Neural cell (in vitro differentiated cells): Measurements from ENCODE around the gene PTPRQ. TPM values are rescaled to one million over a fixed set of nuclear protein-coding genes. Genes with fewer than 3 reads are reported as not detected.
A peak's percentile ranks its signal among the peaks of the same experiment; 100 is the strongest.

ENCODE experiments used
- H2AFZ ChIP-seq: fragments of 200-600, 300-800 bp; sonication (generic), shearing (Covaris generic); 2 replicates; pipeline ENCODE4 v1.6.0; 2014; ENCODE audit warnings: low read depth, mild to moderate bottlenecking, antibody characterized with exemption, low read length, moderate library complexity
- H3F3A ChIP-seq: fragments of 200-600 bp; shearing (Covaris generic); 2 replicates; pipeline ENCODE4 v1.6.1; 2016; ENCODE audit warnings: mild to moderate bottlenecking, moderate library complexity, mixed read lengths, antibody characterized with exemption, low read length; ENCODE audit not compliant: insufficient read depth, poor library complexity, severe bottlenecking
- H3K27ac ChIP-seq: fragments of 200-600, 300-800 bp; sonication (generic), shearing (Covaris generic); 2 replicates; pipeline ENCODE4 v1.5.1; 2014; ENCODE audit warnings: mild to moderate bottlenecking, low read length, moderate library complexity
- H3K27me3 ChIP-seq: fragments of 300-800, 200-600 bp; sonication (generic), shearing (Covaris generic); 2 replicates; pipeline ENCODE4 v1.6.0; 2014; ENCODE audit warnings: mild to moderate bottlenecking, low read depth, low read length, moderate library complexity; ENCODE audit not compliant: insufficient read depth
- H3K36me3 ChIP-seq: fragments of 300-800, 200-600 bp; sonication (generic), shearing (Covaris generic); 2 replicates; pipeline ENCODE4 v1.5.1; 2014; ENCODE audit warnings: mild to moderate bottlenecking, antibody characterized with exemption, low read length, moderate library complexity; ENCODE audit not compliant: insufficient read depth
- H3K4me2 ChIP-seq: fragments of 300-800, 200-600 bp; sonication (generic), shearing (Covaris generic); 2 replicates; pipeline ENCODE4 v1.6.0; 2014; ENCODE audit warnings: mild to moderate bottlenecking, low read length
- H3K4me3 ChIP-seq: fragments of 300-800, 200-600 bp; sonication (generic), shearing (Covaris generic); 2 replicates; pipeline ENCODE4 v1.5.1; 2014; ENCODE audit warnings: mild to moderate bottlenecking, low read length, moderate library complexity
- H3K79me2 ChIP-seq: fragments of 200-600 bp; shearing (Covaris generic); replicated peaks from 2 replicates; pipeline ENCODE4 v1.6.0; 2014; ENCODE audit warnings: mild to moderate bottlenecking, low read length, moderate library complexity; ENCODE audit not compliant: insufficient read depth
- H3K9ac ChIP-seq: fragments of 300-800, 200-600 bp; sonication (generic), shearing (Covaris generic); 2 replicates; pipeline ENCODE4 v1.6.1; 2016; ENCODE audit warnings: mild to moderate bottlenecking, low read length, mixed read lengths
- H3K9me2 ChIP-seq: fragments of 200-600 bp; shearing (Covaris generic); 2 replicates; pipeline ENCODE4 v1.6.1; 2016; ENCODE audit warnings: mild to moderate bottlenecking, low read length, mixed read lengths; ENCODE audit not compliant: insufficient read depth
- H3K9me3 ChIP-seq: fragments of 200-600, 300-800 bp; sonication (generic), shearing (Covaris generic); 2 replicates; pipeline ENCODE4 v1.6.1; 2016; ENCODE audit warnings: mild to moderate bottlenecking, mixed run types, low read length, moderate library complexity, mixed read lengths
- H4K20me1 ChIP-seq: fragments of 200-600 bp; shearing (Covaris generic); 2 replicates; pipeline ENCODE4 v1.6.1; 2016; ENCODE audit warnings: mild to moderate bottlenecking, mixed run types; ENCODE audit not compliant: insufficient read depth
- EP300 ChIP-seq: fragments of 450-650 bp; conservative IDR thresholded peaks from 2 replicates; pipeline ENCODE4 v1.6.1; 2014; ENCODE audit warnings: antibody characterized with exemption, mild to moderate bottlenecking, moderate library complexity; ENCODE audit not compliant: poor library complexity, severe bottlenecking
- EZH2 ChIP-seq: fragments of 200-600, 300-800 bp; shearing (Covaris generic), sonication (generic); IDR thresholded peaks from 2 replicates; pipeline ENCODE4 v1.6.1; 2014; ENCODE audit warnings: antibody characterized with exemption, low read length, borderline replicate concordance, mild to moderate bottlenecking; ENCODE audit not compliant: insufficient read depth, poor library complexity, severe bottlenecking
- MXI1 ChIP-seq: fragments of 450-650 bp; conservative IDR thresholded peaks from 2 replicates; pipeline ENCODE4 v1.6.1; 2014; ENCODE audit warnings: antibody characterized with exemption, mild to moderate bottlenecking; ENCODE audit not compliant: poor library complexity, severe bottlenecking
- POLR2AphosphoS5 ChIP-seq: IDR thresholded peaks from 2 replicates; pipeline ENCODE4 v1.6.1; 2012
- RAD21 ChIP-seq: fragments of 450-650 bp; conservative IDR thresholded peaks from 2 replicates; pipeline ENCODE4 v1.6.1; 2014; ENCODE audit warnings: antibody characterized with exemption, mild to moderate bottlenecking, moderate library complexity
- SMC3 ChIP-seq: fragments of 450-650 bp; conservative IDR thresholded peaks from 2 replicates; pipeline ENCODE4 v1.6.1; 2014; ENCODE audit warnings: antibody characterized with exemption, mild to moderate bottlenecking, moderate library complexity; ENCODE audit not compliant: poor library complexity
- TAF1 ChIP-seq: IDR thresholded peaks from 2 replicates; pipeline ENCODE4 v1.6.1; 2012; ENCODE audit warnings: low read depth
- polyA plus RNA-seq: library from polyadenylated mRNA; depleted of rRNA; stranded (reverse); fragments of >200 nt; gene quantifications from 2 replicates; pipeline ENCODE4 v1.2.3, GENCODE V29; 2014
- TF ChIP-seq, protein P1 (sequence below): IDR thresholded peaks from 2 replicates; pipeline ENCODE4 v1.6.1; 2012; ENCODE audit warnings: borderline replicate concordance
- TF ChIP-seq, protein P2 (sequence below): fragments of 450-650 bp; IDR thresholded peaks from 2 replicates; pipeline ENCODE4 v1.5.1; 2014; ENCODE audit warnings: antibody characterized with exemption, mild to moderate bottlenecking, moderate library complexity; ENCODE audit not compliant: poor library complexity, severe bottlenecking

The PTPRQ gene
- polyA plus RNA-seq, 1 donor from 2014 or later = not detected

DNA sequence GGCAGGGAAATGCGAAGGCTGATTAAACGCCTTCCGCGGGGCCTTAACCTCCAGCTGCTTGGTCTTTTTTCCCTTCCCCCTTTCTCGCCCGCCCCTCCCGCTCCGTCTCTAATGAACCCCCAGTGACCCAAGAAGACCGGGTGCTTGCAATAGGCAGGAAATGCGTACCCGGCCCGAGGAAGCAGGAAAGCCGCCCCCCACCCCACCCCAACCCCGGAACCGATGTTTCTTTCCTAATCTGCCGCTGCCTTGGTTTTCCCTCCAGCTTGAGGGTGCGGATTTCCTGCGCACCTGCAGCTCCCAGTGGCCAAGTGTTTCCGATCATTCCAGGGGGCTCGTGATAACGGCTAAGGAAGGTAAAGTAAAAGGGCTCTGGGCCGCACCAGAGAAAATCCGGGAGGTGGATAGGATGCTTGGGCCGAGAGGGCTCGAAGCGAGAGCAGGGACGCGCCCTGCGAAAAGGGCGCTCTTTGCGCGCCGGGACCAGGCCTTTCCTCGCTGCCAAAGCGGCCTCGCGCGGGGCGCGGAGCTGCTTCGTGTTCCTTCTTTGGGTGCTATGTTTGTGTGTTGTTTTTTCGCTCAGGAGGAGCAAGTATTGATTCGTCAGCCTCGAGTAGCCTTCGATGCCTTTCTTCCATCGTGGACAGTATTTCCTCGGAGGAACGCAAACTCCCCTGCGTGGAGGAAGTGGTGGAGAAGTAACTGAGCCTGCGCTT, 264.4 kb downstream of the PTPRQ start:
- no peaks in the 10 kb centered on the region for H3K9me2 ChIP-seq
- TF ChIP-seq POLR2AphosphoS5 = no peak
- TF ChIP-seq RAD21 = no peak
- no peak for TF ChIP-seq EP300
- TF ChIP-seq EZH2 = no peak
- no peak for TF ChIP-seq MXI1
- TF ChIP-seq SMC3 = no peak
- TF ChIP-seq, protein P1, sequence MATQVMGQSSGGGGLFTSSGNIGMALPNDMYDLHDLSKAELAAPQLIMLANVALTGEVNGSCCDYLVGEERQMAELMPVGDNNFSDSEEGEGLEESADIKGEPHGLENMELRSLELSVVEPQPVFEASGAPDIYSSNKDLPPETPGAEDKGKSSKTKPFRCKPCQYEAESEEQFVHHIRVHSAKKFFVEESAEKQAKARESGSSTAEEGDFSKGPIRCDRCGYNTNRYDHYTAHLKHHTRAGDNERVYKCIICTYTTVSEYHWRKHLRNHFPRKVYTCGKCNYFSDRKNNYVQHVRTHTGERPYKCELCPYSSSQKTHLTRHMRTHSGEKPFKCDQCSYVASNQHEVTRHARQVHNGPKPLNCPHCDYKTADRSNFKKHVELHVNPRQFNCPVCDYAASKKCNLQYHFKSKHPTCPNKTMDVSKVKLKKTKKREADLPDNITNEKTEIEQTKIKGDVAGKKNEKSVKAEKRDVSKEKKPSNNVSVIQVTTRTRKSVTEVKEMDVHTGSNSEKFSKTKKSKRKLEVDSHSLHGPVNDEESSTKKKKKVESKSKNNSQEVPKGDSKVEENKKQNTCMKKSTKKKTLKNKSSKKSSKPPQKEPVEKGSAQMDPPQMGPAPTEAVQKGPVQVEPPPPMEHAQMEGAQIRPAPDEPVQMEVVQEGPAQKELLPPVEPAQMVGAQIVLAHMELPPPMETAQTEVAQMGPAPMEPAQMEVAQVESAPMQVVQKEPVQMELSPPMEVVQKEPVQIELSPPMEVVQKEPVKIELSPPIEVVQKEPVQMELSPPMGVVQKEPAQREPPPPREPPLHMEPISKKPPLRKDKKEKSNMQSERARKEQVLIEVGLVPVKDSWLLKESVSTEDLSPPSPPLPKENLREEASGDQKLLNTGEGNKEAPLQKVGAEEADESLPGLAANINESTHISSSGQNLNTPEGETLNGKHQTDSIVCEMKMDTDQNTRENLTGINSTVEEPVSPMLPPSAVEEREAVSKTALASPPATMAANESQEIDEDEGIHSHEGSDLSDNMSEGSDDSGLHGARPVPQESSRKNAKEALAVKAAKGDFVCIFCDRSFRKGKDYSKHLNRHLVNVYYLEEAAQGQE = no peak
- TF ChIP-seq TAF1 = no peak
- TF ChIP-seq, protein P2, sequence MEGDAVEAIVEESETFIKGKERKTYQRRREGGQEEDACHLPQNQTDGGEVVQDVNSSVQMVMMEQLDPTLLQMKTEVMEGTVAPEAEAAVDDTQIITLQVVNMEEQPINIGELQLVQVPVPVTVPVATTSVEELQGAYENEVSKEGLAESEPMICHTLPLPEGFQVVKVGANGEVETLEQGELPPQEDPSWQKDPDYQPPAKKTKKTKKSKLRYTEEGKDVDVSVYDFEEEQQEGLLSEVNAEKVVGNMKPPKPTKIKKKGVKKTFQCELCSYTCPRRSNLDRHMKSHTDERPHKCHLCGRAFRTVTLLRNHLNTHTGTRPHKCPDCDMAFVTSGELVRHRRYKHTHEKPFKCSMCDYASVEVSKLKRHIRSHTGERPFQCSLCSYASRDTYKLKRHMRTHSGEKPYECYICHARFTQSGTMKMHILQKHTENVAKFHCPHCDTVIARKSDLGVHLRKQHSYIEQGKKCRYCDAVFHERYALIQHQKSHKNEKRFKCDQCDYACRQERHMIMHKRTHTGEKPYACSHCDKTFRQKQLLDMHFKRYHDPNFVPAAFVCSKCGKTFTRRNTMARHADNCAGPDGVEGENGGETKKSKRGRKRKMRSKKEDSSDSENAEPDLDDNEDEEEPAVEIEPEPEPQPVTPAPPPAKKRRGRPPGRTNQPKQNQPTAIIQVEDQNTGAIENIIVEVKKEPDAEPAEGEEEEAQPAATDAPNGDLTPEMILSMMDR = no peak
- peaks cover 41% of the 10 kb centered on the region for H3K27me3 ChIP-seq

DNA sequence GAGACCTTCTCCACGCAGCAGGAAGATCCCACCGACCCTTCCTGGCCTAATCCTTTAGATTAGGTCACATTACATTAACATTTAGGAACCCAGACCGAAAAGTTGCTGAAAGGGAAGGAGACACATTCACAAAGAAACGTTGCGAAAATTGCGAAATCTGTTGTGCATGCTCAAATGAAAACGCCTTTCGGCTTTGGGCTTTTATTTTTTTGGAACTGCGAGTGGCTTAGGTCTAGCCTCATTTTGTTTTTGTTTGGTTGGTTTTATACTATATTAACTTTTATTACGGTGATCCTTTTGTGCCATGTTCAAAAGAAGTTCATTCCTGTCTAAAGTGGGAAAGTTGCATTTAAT, 264.9 kb downstream of the PTPRQ start:
- H3K9ac ChIP-seq = no peak overlapping the region
- no peak overlapping the region for H3K4me2 ChIP-seq
- TF ChIP-seq RAD21 (no peak), MXI1 (no peak), SMC3 (no peak)
- TF ChIP-seq, protein P2 = no peak
- H3K9me3 ChIP-seq = no peaks in the 10 kb centered on the region
- H3F3A ChIP-seq = no peaks in the 10 kb centered on the region
- no peaks in the 10 kb centered on the region for H3K36me3 ChIP-seq
- peak overlapping the region; percentile 57 for H3K4me3 ChIP-seq
- H3K27me3 ChIP-seq = peaks cover 45% of the 10 kb centered on the region
- H3K9me2 ChIP-seq = no peaks in the 10 kb centered on the region
- no peaks in the 10 kb centered on the region for H4K20me1 ChIP-seq
- no peak overlapping the region for H3K27ac ChIP-seq
- H2AFZ ChIP-seq = no peak overlapping the region
- H3K79me2 ChIP-seq = no peaks in the 10 kb centered on the region

More for the DNA sequence above, 264.4 kb downstream of the PTPRQ start:
- Histone ChIP-seq H3K36me3 (no peaks in the 10 kb centered on the region), H2AFZ (no peak overlapping the region), H3K9me3 (no peaks in the 10 kb centered on the region), H3K4me3 (peak overlapping the region; percentile 57), H4K20me1 (no peaks in the 10 kb centered on the region), H3K27ac (no peak overlapping the region), H3K79me2 (no peaks in the 10 kb centered on the region), H3K9ac (no peak overlapping the region), H3K4me2 (no peak overlapping the region), H3F3A (no peaks in the 10 kb centered on the region)
